Measurements from ENCODE around the gene OPHN1. TPM values are rescaled to one million over a fixed set of nuclear protein-coding genes. Genes with fewer than 3 reads are reported as not detected.

The OPHN1 gene
- total and polyA plus RNA-seq, 4 donors, result 0.25 to 9.7 (median 4.9) TPM

DNA sequence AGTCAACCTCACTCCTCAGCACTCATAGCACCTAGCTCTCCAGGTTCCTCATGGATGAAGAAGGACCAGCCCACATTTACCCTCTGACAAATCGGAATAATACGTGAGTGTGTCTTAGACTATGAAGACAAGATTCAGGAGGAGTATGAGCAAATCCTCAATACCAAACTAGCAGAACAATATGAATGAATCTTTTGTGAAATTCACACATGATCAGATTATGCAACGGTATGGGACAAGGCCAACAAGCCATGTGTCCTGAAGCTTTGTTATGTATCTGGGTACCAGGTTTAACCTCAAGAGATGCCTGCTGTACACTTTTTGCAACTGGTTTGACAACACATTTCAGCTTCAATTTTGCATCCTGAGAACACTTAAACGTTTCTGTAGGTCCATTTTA, 300.1 kb downstream of the OPHN1 start:
- Histone ChIP-seq H3K27me3 (ENCODE audit: control insufficient read depth in 1 of 2, insufficient read depth in 2 of 2, low read length in 1 of 2) (no peaks in the 10 kb centered on the region), H3K9me3 (ENCODE audit: control insufficient read depth, low read length) (no peaks in the 10 kb centered on the region), H3K4me3 (ENCODE audit: low read length in 2 of 2) (no peak overlapping the region), H3K36me3 (ENCODE audit: control insufficient read depth in 1 of 2, insufficient read depth in 2 of 2, low read length in 1 of 2) (no peaks in the 10 kb centered on the region), H3K27ac (ENCODE audit: low read depth in 1 of 2, low read length in 2 of 2) (no peak overlapping the region), H3K4me1 (ENCODE audit: control insufficient read depth in 1 of 2, insufficient read depth in 2 of 2, low read length in 2 of 2) (no peaks in the 10 kb centered on the region)
- 77 to 93% methylated on average over 4 of the region's 4 CpGs for WGBS, 2 donors
- intact Hi-C loops (cut with DNase I), result no loop called here
- ATAC-seq (ENCODE audit: low FRiP score) (no peak), DNase-seq (no peak)

DNA sequence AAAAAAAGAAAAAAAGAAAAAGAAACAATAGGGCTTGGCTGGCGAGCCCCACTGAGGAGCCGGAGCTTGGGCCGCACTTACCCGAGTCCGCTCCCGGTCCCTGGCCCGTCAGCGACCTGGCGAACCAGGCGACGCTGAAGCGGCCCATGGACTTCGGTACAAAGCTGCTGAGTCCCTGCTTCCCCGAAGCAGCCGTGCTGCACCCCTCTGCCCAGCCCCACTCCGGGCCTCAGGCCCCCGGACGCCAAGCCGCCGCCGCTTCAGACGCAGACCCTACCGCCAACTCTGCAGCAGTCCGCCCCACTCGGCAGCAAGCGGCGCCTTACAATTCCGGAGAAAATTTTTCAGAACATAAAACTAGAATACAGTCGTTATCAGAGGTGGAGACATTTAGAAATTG, 300.5 kb downstream of the OPHN1 start:
- DNase-seq, result peak in 1 of 2 donors; percentile 49

DNA sequence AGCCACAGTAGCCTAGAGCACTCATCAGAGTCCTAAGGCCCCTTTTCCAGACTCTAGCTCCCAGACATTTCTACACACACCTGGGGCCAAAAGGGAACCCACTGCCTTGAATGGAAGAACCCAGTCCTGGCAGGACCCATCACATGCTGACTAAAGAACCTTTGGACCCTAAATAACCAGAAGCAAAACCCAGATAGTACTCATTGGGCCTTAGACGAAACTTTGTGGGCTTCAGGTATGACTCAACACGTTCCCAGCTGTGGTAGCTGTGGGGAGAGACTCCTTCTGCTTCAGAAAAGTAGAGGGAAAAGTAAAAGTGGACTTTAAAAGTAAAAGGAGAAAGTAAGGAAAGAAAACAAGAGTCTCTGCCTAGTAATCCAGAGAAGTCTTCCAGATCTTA, 311.5 kb downstream of the OPHN1 start:
- Histone ChIP-seq H3K27ac (ENCODE audit: low read depth in 1 of 2, low read length in 2 of 2) (no peak overlapping the region), H3K36me3 (ENCODE audit: control insufficient read depth in 1 of 2, insufficient read depth in 2 of 2, low read length in 1 of 2) (no peaks in the 10 kb centered on the region), H3K4me1 (ENCODE audit: control insufficient read depth in 1 of 2, insufficient read depth in 2 of 2, low read length in 2 of 2) (no peaks in the 10 kb centered on the region), H3K4me3 (ENCODE audit: low read length in 2 of 2) (no peak overlapping the region), H3K9me3 (ENCODE audit: control insufficient read depth, low read length) (no peaks in the 10 kb centered on the region), H3K27me3 (ENCODE audit: control insufficient read depth in 1 of 2, insufficient read depth in 2 of 2, low read length in 1 of 2) (no peaks in the 10 kb centered on the region)
- ATAC-seq (ENCODE audit: low FRiP score) (no peak), DNase-seq (no peak)
- 66 to 94% methylated on average over 2 of the region's 2 CpGs for WGBS, 2 donors
- intact Hi-C loops (cut with DNase I), result no loop called here

More for the DNA sequence above, 300.5 kb downstream of the OPHN1 start:
- H3K36me3 ChIP-seq (ENCODE audit: control insufficient read depth in 1 of 2, insufficient read depth in 2 of 2, low read length in 1 of 2), result no peaks in the 10 kb centered on the region
- H3K27me3 ChIP-seq (ENCODE audit: control insufficient read depth in 1 of 2, insufficient read depth in 2 of 2, low read length in 1 of 2), result no peaks in the 10 kb centered on the region
- 84 to 99% methylated on average over 28 to 29 of the region's 29 CpGs for WGBS, 2 donors
- intact Hi-C loops (cut with DNase I), result no loop called here
- H3K4me3 ChIP-seq (ENCODE audit: low read length in 2 of 2), result no peak overlapping the region
- no peak overlapping the region for H3K27ac ChIP-seq (ENCODE audit: low read depth in 1 of 2, low read length in 2 of 2)
- H3K9me3 ChIP-seq (ENCODE audit: control insufficient read depth, low read length), result no peaks in the 10 kb centered on the region
- H3K4me1 ChIP-seq (ENCODE audit: control insufficient read depth in 1 of 2, insufficient read depth in 2 of 2, low read length in 2 of 2), result no peaks in the 10 kb centered on the region
- no peak for ATAC-seq (ENCODE audit: low FRiP score)

DNA sequence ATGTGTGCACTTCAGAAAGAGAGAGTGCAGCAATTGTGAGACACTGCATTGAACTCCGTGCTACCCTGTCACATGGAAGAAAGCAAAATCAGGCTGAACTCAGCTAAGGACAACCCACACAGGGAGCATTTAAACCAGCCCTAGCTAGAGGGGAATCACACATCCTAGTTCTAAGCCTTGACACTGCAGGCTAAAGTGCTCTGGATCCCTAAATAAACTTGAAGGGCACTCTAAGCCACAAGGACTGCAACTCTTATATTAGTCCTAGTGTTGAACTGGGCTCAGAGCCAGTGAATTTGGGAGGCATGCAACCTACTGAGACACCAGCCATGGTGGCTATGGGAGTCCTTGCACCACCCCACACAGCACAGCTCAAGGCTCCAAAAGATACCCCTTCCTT, 311.9 kb downstream of the OPHN1 start:
- no peaks in the 10 kb centered on the region for H3K9me3 ChIP-seq (ENCODE audit: control insufficient read depth, low read length)
- 29 to 79% methylated on average over 1 of the region's 1 CpG for WGBS, 2 donors
- ATAC-seq (ENCODE audit: low FRiP score), result no peak
- no peaks in the 10 kb centered on the region for H3K27me3 ChIP-seq (ENCODE audit: control insufficient read depth in 1 of 2, insufficient read depth in 2 of 2, low read length in 1 of 2)
- no peak overlapping the region for H3K4me3 ChIP-seq (ENCODE audit: low read length in 2 of 2)
- no peak for DNase-seq
- intact Hi-C loops (cut with DNase I), result no loop called here
- no peaks in the 10 kb centered on the region for H3K36me3 ChIP-seq (ENCODE audit: control insufficient read depth in 1 of 2, insufficient read depth in 2 of 2, low read length in 1 of 2)
- H3K27ac ChIP-seq (ENCODE audit: low read depth in 1 of 2, low read length in 2 of 2), result no peak overlapping the region
- H3K4me1 ChIP-seq (ENCODE audit: control insufficient read depth in 1 of 2, insufficient read depth in 2 of 2, low read length in 2 of 2), result no peaks in the 10 kb centered on the region

DNA sequence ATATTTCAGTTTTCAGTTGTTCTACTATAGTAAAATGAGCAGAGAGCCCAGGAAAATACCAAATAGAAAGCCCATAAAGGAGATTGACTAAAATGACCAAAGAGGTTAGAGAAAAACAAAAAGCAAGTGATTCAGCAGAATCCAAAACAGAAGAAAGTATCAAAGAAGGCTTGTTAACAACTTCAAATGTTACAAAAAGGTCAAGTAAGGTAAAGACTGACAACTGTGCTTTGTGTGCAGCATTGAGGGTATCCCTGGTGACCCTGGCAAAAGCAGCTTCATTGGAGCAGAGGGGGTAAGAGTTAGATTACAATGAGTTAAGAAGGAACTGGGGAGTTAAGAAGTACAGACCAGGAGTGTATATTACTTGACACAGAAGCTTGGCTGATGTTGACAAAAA, 317.9 kb downstream of the OPHN1 start:
- ATAC-seq (ENCODE audit: low FRiP score), result no peak
- no peak for DNase-seq
- peaks cover 0 to 2% of the 10 kb centered on the region in 2 donors for H3K36me3 ChIP-seq (ENCODE audit: control insufficient read depth in 1 of 2, insufficient read depth in 2 of 2, low read length in 1 of 2)
- no peaks in the 10 kb centered on the region for H3K4me1 ChIP-seq (ENCODE audit: control insufficient read depth in 1 of 2, insufficient read depth in 2 of 2, low read length in 2 of 2)
- no peaks in the 10 kb centered on the region for H3K27me3 ChIP-seq (ENCODE audit: control insufficient read depth in 1 of 2, insufficient read depth in 2 of 2, low read length in 1 of 2)
- intact Hi-C loops (cut with DNase I), result no loop called here
- no peak overlapping the region for H3K27ac ChIP-seq (ENCODE audit: low read depth in 1 of 2, low read length in 2 of 2)
- H3K4me3 ChIP-seq (ENCODE audit: low read length in 2 of 2), result no peak overlapping the region
- H3K9me3 ChIP-seq (ENCODE audit: control insufficient read depth, low read length), result no peaks in the 10 kb centered on the region

DNA sequence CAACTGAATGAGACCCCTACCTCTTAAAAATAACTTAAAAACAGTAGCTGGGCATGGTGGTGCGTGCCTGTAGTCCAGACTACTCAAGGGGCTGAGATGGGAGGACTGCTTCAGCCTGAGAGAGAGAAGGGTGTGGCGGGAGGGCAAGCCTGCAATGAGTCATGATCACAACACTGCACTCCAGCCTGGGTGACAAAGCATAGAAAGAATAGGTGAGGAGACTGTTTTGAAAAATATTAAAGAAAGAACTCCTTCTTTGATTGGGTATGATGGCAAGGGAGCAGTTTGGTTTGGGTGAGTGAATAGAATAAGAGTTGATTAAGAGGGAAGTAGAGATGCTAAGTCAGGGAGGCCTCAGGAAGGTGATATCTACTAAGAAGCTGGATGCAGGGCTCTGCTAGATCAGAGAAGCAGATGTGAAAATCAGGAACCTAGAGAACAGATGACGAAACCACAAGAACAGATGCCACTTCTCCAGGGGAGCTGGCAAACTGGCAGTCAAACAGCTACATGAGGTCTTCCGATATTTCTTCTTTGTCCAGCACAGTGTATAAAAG, 318.6 kb downstream of the OPHN1 start:
- DNase-seq (no peak), ATAC-seq (ENCODE audit: low FRiP score) (no peak)
- intact Hi-C loops (cut with DNase I), result no loop called here
- 78 to 90% methylated on average over 4 of the region's 4 CpGs for whole genome bisulfite sequencing, 2 donors
- no peaks in the 10 kb centered on the region for H3K27me3 ChIP-seq (ENCODE audit: control insufficient read depth in 1 of 2, insufficient read depth in 2 of 2, low read length in 1 of 2)
- H3K4me1 ChIP-seq (ENCODE audit: control insufficient read depth in 1 of 2, insufficient read depth in 2 of 2, low read length in 2 of 2), result no peaks in the 10 kb centered on the region
- H3K9me3 ChIP-seq (ENCODE audit: control insufficient read depth, low read length), result no peaks in the 10 kb centered on the region
- no peak overlapping the region for H3K27ac ChIP-seq (ENCODE audit: low read depth in 1 of 2, low read length in 2 of 2)
- no peak overlapping the region for H3K4me3 ChIP-seq (ENCODE audit: low read length in 2 of 2)
- peaks cover 0 to 2% of the 10 kb centered on the region in 2 donors for H3K36me3 ChIP-seq (ENCODE audit: control insufficient read depth in 1 of 2, insufficient read depth in 2 of 2, low read length in 1 of 2)

DNA sequence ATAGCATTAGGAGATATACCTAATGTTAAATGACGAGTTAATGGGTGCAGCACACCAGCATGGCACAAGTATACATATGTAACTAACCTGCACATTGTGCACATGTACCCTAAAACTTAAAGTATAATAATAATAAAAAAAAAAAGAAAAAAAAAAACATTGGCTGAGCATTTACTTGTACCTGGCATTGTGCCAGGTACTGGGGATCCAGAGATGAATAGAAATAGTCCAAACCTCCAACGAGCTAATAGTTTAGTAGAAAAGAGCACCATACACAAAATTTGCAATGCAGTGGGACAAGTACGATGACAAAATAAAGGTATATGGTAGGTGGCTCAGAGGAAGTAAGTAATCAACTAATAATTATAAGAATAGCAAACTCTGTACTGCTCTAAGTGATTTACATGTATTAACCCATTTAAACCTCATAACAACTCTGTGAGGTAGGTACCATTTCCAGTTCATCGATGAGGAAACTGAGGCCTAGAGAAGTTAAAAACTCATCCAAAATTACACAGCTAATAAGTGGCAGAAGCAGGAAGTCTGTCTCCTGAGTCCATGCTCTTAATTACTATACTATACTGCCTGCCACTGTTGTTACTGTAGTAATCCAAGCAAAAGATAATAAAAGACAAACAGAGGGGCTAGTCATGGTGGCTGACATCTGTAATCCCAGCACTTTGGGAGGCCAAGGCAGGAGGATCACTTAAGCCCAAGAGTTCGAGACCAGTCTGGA, 319.3 kb downstream of the OPHN1 start:
- WGBS, 2 donors, result 76% methylated on average over 4 of the region's 5 CpGs
- H3K27me3 ChIP-seq (ENCODE audit: control insufficient read depth in 1 of 2, insufficient read depth in 2 of 2, low read length in 1 of 2), result no peaks in the 10 kb centered on the region
- peaks cover 0 to 2% of the 10 kb centered on the region in 2 donors for H3K36me3 ChIP-seq (ENCODE audit: control insufficient read depth in 1 of 2, insufficient read depth in 2 of 2, low read length in 1 of 2)
- no peak overlapping the region for H3K4me3 ChIP-seq (ENCODE audit: low read length in 2 of 2)
- H3K4me1 ChIP-seq (ENCODE audit: control insufficient read depth in 1 of 2, insufficient read depth in 2 of 2, low read length in 2 of 2), result no peaks in the 10 kb centered on the region
- DNase-seq (no peak), ATAC-seq (ENCODE audit: low FRiP score) (no peak)
- intact Hi-C loops (cut with DNase I), result no loop called here
- no peak overlapping the region for H3K27ac ChIP-seq (ENCODE audit: low read depth in 1 of 2, low read length in 2 of 2)
- H3K9me3 ChIP-seq (ENCODE audit: control insufficient read depth, low read length), result no peaks in the 10 kb centered on the region

DNA sequence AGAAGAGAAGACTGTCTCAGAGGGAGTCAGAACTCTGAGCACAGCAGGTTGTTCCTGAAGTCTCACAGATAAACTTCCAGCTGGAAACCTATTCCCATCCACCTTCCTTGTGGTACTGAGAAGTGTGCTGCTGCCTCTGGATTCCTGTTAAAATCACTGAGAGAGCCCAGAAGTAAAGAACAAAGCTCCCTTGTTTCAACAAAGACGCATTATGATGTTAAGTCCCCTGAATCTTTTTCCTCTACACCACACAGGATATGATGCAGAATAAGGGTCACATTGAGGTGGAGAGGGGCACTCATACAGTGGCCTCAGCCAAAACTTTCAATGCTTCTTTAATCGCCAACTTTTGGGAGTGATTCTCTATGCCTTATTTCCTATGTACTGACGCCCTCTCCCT, 321.0 kb downstream of the OPHN1 start:
- WGBS, 2 donors, result 65 to 82% methylated on average over 3 of the region's 3 CpGs
- no peaks in the 10 kb centered on the region for H3K4me1 ChIP-seq (ENCODE audit: control insufficient read depth in 1 of 2, insufficient read depth in 2 of 2, low read length in 2 of 2)
- peaks cover 0 to 2% of the 10 kb centered on the region in 2 donors for H3K36me3 ChIP-seq (ENCODE audit: control insufficient read depth in 1 of 2, insufficient read depth in 2 of 2, low read length in 1 of 2)
- H3K27ac ChIP-seq (ENCODE audit: low read depth in 1 of 2, low read length in 2 of 2), result no peak overlapping the region
- no peaks in the 10 kb centered on the region for H3K9me3 ChIP-seq (ENCODE audit: control insufficient read depth, low read length)
- ATAC-seq (ENCODE audit: low FRiP score) (no peak), DNase-seq (no peak)
- H3K27me3 ChIP-seq (ENCODE audit: control insufficient read depth in 1 of 2, insufficient read depth in 2 of 2, low read length in 1 of 2), result no peaks in the 10 kb centered on the region
- no peak overlapping the region for H3K4me3 ChIP-seq (ENCODE audit: low read length in 2 of 2)
- intact Hi-C loops (cut with DNase I), result no loop called here

DNA sequence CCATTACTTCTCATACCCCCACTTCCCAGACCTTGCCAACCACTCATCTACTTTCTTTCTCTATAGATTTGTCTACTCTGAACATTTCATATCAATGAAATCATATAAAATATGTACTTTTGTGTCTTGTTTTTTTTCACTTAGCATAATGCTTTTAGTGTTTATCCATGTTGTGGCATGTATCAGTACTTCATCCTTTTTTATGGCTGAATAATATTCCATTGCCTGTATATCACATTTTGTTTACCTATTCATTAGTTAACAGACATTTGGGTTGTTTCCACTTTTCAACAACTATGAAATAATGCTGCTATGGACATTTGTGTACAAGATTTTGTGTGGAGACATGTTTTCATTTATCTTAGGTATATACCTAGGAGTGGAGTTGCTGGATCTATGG, 324.1 kb downstream of the OPHN1 start:
- no peaks in the 10 kb centered on the region for H3K27me3 ChIP-seq (ENCODE audit: control insufficient read depth in 1 of 2, insufficient read depth in 2 of 2, low read length in 1 of 2)
- H3K4me3 ChIP-seq (ENCODE audit: low read length in 2 of 2), result no peak overlapping the region
- DNase-seq, result no peak
- no peaks in the 10 kb centered on the region for H3K9me3 ChIP-seq (ENCODE audit: control insufficient read depth, low read length)
- no peak for ATAC-seq (ENCODE audit: low FRiP score)
- H3K36me3 ChIP-seq (ENCODE audit: control insufficient read depth in 1 of 2, insufficient read depth in 2 of 2, low read length in 1 of 2), result peaks cover 0 to 2% of the 10 kb centered on the region in 2 donors
- no peak overlapping the region for H3K27ac ChIP-seq (ENCODE audit: low read depth in 1 of 2, low read length in 2 of 2)
- no peaks in the 10 kb centered on the region for H3K4me1 ChIP-seq (ENCODE audit: control insufficient read depth in 1 of 2, insufficient read depth in 2 of 2, low read length in 2 of 2)
- intact Hi-C loops (cut with DNase I), result no loop called here
